ENCODE results near the gene GNA15. TPM values are rescaled to one million over a fixed set of nuclear protein-coding genes. Genes with fewer than 3 reads are reported as not detected.

The GNA15 gene
- total RNA-seq, 1 experiment from 2014 or later = 6.2 TPM

DNA sequence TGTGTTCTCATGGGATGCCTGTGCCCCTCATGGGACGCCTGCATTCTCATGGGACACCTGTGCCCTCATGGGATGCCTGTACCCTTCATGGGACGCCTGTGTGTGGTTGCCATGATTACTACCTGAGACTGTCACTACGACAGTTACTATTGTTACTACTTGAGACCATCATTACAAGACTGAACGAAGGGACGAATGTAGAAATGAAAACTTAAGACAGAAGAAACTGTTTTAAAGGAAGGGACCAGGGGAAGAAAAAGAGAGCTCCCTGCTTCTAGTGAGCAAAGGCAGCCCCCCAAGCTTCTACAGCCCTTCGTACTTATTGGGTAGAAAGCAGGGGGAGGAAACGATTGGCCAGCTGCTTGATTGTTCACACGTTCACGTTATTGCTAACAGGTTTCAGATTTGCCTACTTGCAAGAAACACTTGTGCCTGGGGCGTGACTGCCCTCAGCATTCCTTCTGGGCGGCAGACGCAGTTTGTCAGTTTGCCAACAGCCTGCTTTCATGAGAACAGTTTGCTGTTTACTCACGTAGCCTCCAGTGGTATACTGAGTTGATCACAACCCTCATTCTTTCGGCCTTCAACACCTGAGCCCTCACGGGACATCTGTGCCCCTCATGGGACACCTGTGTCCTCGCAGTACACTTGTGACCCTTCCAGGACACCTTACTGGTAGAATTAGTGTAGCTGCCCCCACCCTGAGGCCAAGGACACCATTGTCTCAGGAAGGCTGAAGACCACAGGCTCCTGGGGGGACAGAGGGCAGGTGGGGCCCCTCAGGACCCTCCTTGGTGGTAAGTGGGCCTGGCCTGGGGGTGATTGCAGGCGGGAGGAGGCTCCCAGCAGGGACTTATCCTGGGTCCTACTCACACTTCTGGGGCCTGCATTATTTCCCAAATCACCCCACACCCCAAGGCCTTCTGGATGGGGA lies 40.2 kb downstream of the GNA15 start:
- peak; percentile 61 for ATAC-seq
- Histone ChIP-seq H3K27me3 (ENCODE audit: control insufficient read depth, insufficient read depth, low read length) (no peaks in the 10 kb centered on the region), H3K4me1 (ENCODE audit: control insufficient read depth, insufficient read depth, low read length) (peaks cover 12% of the 10 kb centered on the region), H3K27ac (ENCODE audit: low read length) (no peak overlapping the region), H3K4me3 (ENCODE audit: low read depth in 2 of 2, low read length in 2 of 2) (no peak overlapping the region), H3K36me3 (ENCODE audit: control insufficient read depth, insufficient read depth, low read length) (no peaks in the 10 kb centered on the region), H3K9me3 (ENCODE audit: control insufficient read depth, insufficient read depth, low read depth, low read length) (no peaks in the 10 kb centered on the region)
- intact Hi-C loops (cut with micrococcal nuclease; ENCODE audit: unreplicated experiment) (no loop called here), in situ Hi-C loops (cut with HindIII; ENCODE audit: low pct_unique_long_range_greater_than_20kb, low sequenced_read_pairs) (no loop called here)
- TF ChIP-seq POLR2AphosphoS5 (IDR thresholded peaks at IDR 0.05; ENCODE audit: low read depth, low read length) = no peak
- no peak for TF ChIP-seq TCF7L2 (IDR thresholded peaks at IDR 0.05; ENCODE audit: low read depth, low read length)
- TF ChIP-seq, protein P1, sequence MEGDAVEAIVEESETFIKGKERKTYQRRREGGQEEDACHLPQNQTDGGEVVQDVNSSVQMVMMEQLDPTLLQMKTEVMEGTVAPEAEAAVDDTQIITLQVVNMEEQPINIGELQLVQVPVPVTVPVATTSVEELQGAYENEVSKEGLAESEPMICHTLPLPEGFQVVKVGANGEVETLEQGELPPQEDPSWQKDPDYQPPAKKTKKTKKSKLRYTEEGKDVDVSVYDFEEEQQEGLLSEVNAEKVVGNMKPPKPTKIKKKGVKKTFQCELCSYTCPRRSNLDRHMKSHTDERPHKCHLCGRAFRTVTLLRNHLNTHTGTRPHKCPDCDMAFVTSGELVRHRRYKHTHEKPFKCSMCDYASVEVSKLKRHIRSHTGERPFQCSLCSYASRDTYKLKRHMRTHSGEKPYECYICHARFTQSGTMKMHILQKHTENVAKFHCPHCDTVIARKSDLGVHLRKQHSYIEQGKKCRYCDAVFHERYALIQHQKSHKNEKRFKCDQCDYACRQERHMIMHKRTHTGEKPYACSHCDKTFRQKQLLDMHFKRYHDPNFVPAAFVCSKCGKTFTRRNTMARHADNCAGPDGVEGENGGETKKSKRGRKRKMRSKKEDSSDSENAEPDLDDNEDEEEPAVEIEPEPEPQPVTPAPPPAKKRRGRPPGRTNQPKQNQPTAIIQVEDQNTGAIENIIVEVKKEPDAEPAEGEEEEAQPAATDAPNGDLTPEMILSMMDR (IDR thresholded peaks at IDR 0.05) = no peak
- TF ChIP-seq, protein P2, sequence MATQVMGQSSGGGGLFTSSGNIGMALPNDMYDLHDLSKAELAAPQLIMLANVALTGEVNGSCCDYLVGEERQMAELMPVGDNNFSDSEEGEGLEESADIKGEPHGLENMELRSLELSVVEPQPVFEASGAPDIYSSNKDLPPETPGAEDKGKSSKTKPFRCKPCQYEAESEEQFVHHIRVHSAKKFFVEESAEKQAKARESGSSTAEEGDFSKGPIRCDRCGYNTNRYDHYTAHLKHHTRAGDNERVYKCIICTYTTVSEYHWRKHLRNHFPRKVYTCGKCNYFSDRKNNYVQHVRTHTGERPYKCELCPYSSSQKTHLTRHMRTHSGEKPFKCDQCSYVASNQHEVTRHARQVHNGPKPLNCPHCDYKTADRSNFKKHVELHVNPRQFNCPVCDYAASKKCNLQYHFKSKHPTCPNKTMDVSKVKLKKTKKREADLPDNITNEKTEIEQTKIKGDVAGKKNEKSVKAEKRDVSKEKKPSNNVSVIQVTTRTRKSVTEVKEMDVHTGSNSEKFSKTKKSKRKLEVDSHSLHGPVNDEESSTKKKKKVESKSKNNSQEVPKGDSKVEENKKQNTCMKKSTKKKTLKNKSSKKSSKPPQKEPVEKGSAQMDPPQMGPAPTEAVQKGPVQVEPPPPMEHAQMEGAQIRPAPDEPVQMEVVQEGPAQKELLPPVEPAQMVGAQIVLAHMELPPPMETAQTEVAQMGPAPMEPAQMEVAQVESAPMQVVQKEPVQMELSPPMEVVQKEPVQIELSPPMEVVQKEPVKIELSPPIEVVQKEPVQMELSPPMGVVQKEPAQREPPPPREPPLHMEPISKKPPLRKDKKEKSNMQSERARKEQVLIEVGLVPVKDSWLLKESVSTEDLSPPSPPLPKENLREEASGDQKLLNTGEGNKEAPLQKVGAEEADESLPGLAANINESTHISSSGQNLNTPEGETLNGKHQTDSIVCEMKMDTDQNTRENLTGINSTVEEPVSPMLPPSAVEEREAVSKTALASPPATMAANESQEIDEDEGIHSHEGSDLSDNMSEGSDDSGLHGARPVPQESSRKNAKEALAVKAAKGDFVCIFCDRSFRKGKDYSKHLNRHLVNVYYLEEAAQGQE (IDR thresholded peaks at IDR 0.05; ENCODE audit: insufficient read depth in 1 of 2, low read depth in 2 of 2, low read length in 1 of 2) = no peak
- TF ChIP-seq SIN3A (IDR thresholded peaks at IDR 0.05; ENCODE audit: borderline replicate concordance, insufficient read depth, low read depth, low read length) = no peak
- ChIA-PET CTCF (no interaction called here), POLR2A (no interaction called here)
- no peak for DNase-seq (ENCODE audit: low read depth, low spot score)
- BruUV-seq (replicated peaks) = no TSS peak

DNA sequence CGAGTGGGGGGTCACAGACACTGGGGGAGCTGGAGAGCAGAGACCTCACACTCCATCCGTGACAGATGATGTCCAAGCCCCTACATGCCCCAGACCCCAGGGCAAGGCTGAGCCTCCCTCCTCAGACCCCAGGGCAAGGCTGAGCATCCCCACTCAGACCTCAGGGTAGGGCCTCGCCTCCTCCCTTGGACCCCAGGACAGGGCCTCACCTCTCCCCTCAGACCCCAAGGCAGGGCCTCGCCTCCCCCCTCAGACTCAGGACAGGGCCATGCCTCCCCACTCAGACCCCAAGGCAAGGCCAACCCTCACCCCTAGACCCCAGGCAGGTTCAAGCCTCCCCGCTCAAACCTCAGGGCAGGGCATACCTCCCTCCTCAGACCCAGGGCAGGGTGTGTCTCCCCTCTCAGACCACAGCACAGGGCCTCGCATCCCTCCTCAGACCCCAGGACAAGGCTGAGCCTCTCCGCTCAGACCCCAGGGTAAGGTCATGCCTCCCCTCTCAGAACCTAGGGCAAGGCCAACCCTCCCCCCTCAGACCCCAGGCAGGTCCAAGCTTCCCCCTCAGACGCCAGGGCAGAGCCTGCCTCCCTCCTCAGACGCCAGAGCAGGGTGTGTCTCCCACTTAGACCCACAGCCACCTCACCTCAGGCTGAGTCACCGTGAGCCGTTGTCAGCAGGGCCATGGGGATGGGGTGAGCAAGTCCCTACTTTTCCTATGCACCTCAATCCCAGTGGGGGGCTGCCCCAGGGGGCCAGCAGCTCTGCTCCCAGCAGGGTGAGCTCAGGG lies 41.1 kb downstream of the GNA15 start:
- in situ Hi-C loops (cut with HindIII; ENCODE audit: low pct_unique_long_range_greater_than_20kb, low sequenced_read_pairs) (no loop called here), intact Hi-C loops (cut with micrococcal nuclease; ENCODE audit: unreplicated experiment) (no loop called here)
- no peak for DNase-seq (ENCODE audit: low read depth, low spot score)
- Histone ChIP-seq H3K27ac (ENCODE audit: low read length) (no peak overlapping the region), H3K27me3 (ENCODE audit: control insufficient read depth, insufficient read depth, low read length) (no peaks in the 10 kb centered on the region), H3K9me3 (ENCODE audit: control insufficient read depth, insufficient read depth, low read depth, low read length) (no peaks in the 10 kb centered on the region), H3K4me1 (ENCODE audit: control insufficient read depth, insufficient read depth, low read length) (peaks cover 12% of the 10 kb centered on the region), H3K4me3 (ENCODE audit: low read depth in 2 of 2, low read length in 2 of 2) (no peak overlapping the region), H3K36me3 (ENCODE audit: control insufficient read depth, insufficient read depth, low read length) (no peaks in the 10 kb centered on the region)
- ChIA-PET CTCF (no interaction called here), POLR2A (no interaction called here)
- peak; percentile 88 for ATAC-seq
- no TSS peak for BruUV-seq (replicated peaks)
- TF ChIP-seq, protein P2 (IDR thresholded peaks at IDR 0.05; ENCODE audit: insufficient read depth in 1 of 2, low read depth in 2 of 2, low read length in 1 of 2) = no peak
- TF ChIP-seq, protein P1 (IDR thresholded peaks at IDR 0.05) = no peak
- no peak for TF ChIP-seq SIN3A (IDR thresholded peaks at IDR 0.05; ENCODE audit: borderline replicate concordance, insufficient read depth, low read depth, low read length)
- no peak for TF ChIP-seq POLR2AphosphoS5 (IDR thresholded peaks at IDR 0.05; ENCODE audit: low read depth, low read length)
- TF ChIP-seq TCF7L2 (IDR thresholded peaks at IDR 0.05; ENCODE audit: low read depth, low read length) = no peak
